ENCODE data around the gene SND1. TPM values are rescaled to one million over a fixed set of nuclear protein-coding genes. Genes with fewer than 3 reads are reported as not detected.

The SND1 gene
- total RNA-seq, 3 donors from 2014 or later, result 83.5 to 131 (median 120) TPM

DNA sequence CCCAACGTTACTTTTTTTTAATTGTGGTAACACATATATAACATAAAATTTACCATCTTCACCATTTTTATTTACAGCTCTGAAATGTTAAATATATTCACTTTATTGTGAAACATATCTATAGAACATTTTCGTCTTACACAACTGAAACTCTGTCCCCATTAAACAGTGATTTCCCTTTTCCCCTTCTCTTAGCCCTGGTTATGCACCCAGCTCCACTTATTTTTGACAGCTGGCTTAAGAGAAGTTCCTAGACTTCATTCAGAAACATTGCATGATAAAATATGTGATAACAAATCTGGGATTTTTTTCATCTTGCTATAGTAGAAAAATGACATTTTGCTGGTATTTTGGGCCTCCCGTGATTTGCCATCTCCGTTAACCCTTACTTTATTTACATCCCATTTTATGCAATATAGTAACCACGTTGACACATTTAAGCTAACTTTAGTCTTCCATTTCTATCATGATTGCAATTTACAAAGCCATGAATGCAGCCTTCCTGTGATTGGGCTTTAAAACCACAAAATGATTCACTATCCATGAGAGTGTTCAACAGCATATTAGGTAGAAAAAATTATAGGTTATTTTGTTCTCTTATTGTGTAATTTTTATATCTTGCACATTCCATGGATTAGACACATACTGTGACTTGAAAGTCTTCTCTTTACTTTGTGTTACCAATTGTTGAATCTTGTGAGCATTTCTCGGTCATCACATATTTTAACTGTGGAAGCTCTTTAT is 139.6 kb downstream of the SND1 start:
- intact Hi-C loops (cut with DNase I; ENCODE audit: low total_unique reads), result no loop called here
- DNase-seq (ENCODE audit: low spot score in 2 of 2), result no peak
- H3K27me3 ChIP-seq, result no peaks in the 10 kb centered on the region
- no peaks in the 10 kb centered on the region for H3K4me1 ChIP-seq
- H3K9me3 ChIP-seq, result no peaks in the 10 kb centered on the region
- no peak overlapping the region for H3K27ac ChIP-seq
- TF ChIP-seq, protein P1, sequence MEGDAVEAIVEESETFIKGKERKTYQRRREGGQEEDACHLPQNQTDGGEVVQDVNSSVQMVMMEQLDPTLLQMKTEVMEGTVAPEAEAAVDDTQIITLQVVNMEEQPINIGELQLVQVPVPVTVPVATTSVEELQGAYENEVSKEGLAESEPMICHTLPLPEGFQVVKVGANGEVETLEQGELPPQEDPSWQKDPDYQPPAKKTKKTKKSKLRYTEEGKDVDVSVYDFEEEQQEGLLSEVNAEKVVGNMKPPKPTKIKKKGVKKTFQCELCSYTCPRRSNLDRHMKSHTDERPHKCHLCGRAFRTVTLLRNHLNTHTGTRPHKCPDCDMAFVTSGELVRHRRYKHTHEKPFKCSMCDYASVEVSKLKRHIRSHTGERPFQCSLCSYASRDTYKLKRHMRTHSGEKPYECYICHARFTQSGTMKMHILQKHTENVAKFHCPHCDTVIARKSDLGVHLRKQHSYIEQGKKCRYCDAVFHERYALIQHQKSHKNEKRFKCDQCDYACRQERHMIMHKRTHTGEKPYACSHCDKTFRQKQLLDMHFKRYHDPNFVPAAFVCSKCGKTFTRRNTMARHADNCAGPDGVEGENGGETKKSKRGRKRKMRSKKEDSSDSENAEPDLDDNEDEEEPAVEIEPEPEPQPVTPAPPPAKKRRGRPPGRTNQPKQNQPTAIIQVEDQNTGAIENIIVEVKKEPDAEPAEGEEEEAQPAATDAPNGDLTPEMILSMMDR (IDR thresholded peaks at IDR 0.05), result no peak
- TF ChIP-seq POLR2AphosphoS5 (IDR thresholded peaks at IDR 0.05) (no peak), POLR2A (IDR thresholded peaks at IDR 0.05) (no peak)
- no peak overlapping the region for H3K4me3 ChIP-seq
- no peaks in the 10 kb centered on the region for H3K36me3 ChIP-seq

DNA sequence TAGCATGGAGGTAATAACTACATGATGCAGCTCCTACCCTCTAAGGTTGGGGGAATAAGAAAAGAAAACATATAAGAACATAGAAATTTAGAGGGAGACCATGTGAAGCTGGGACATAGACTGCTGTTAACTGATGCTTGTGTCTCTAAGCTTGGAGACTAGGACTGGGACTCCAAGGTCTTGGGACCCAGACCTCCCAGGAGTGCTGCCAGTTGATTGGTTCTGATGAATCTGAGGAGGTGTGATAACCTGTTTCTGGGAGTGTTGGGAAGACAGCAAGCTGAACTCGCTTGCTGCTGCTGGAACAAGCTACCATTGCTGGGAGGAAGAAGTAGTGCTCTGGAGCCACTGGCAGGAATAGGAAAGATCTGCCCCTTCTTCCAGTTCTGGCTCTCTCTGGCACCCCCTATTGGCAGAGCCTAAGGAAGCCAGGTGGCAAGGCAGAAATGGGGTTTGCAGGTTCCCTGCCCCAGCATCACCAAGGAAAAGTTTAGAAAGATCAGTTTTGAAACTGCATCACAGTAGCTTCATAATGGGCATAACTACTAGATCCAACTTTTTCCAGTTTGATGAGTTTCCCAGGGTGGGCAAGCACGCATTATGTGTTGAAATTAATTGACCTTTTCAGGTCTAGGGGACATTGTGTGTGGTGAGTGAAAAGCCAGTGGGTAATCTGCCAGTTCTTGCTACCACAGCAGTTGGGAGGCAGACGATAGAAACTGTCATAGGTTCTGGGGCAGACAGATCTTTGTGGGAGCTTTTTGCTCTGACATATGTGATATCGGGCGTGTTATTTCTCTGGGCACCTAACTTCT is 140.7 kb downstream of the SND1 start:
- no peaks in the 10 kb centered on the region for H3K27me3 ChIP-seq
- no peak overlapping the region for H3K4me3 ChIP-seq
- H3K4me1 ChIP-seq, result no peaks in the 10 kb centered on the region
- intact Hi-C loops (cut with DNase I; ENCODE audit: low total_unique reads), result no loop called here
- H3K9me3 ChIP-seq, result no peaks in the 10 kb centered on the region
- TF ChIP-seq, protein P1 (IDR thresholded peaks at IDR 0.05), result no peak
- TF ChIP-seq POLR2AphosphoS5 (IDR thresholded peaks at IDR 0.05) (no peak), POLR2A (IDR thresholded peaks at IDR 0.05) (no peak)
- DNase-seq (ENCODE audit: low spot score in 2 of 2), result no peak
- no peak overlapping the region for H3K27ac ChIP-seq
- H3K36me3 ChIP-seq, result no peaks in the 10 kb centered on the region

DNA sequence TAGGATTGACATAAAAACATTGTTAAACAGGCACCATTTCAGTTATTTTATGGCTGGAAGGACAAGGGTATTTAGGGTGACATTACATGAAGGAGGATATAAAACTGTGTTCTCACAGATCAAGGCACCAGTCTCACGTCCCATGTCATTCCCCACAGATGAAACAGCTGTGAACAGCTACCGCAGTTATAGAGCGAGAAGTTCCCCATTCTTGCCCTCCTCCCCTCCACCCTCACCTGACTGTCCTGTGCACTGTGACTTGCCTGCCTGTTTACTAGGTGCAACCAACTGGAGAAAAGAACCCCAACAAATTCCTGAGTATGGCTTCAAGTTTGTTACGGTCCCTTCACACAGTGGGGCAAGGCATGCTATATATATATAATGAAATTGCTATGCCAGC is 141.6 kb downstream of the SND1 start:
- Histone ChIP-seq H3K27ac (no peak overlapping the region), H3K27me3 (no peaks in the 10 kb centered on the region), H3K4me3 (no peak overlapping the region), H3K9me3 (no peaks in the 10 kb centered on the region), H3K36me3 (no peaks in the 10 kb centered on the region), H3K4me1 (peaks cover 0 to 6% of the 10 kb centered on the region in 2 donors)
- TF ChIP-seq POLR2AphosphoS5 (IDR thresholded peaks at IDR 0.05) (no peak), POLR2A (IDR thresholded peaks at IDR 0.05) (no peak)
- TF ChIP-seq, protein P1 (IDR thresholded peaks at IDR 0.05), result no peak
- DNase-seq (ENCODE audit: low spot score in 2 of 2), result no peak
- intact Hi-C loops (cut with DNase I; ENCODE audit: low total_unique reads), result no loop called here

DNA sequence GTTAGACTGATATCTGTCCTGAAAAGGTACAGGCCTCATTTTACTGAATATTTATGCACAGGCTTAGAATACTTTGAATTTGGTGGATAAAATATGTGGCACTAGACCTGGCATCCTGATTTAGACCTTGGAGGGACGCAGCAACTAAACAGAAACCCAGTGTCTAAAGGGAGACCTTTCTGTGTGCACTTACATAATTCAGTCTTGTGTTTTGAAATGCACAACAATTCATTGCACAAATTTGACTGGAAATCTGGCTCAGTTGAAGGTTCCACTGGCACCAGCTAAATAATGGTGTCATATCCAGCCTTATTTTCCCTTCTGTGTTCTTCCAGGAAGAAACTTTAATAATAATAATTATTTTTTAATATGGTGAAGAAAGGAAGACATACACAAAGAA is 142.1 kb downstream of the SND1 start:
- H3K27ac ChIP-seq, result no peak overlapping the region
- TF ChIP-seq POLR2AphosphoS5 (IDR thresholded peaks at IDR 0.05) (no peak), POLR2A (IDR thresholded peaks at IDR 0.05) (no peak)
- TF ChIP-seq, protein P1 (IDR thresholded peaks at IDR 0.05), result no peak
- H3K27me3 ChIP-seq, result no peaks in the 10 kb centered on the region
- intact Hi-C loops (cut with DNase I; ENCODE audit: low total_unique reads), result no loop called here
- peaks cover 0 to 6% of the 10 kb centered on the region in 2 donors for H3K4me1 ChIP-seq
- no peaks in the 10 kb centered on the region for H3K36me3 ChIP-seq
- H3K4me3 ChIP-seq, result no peak overlapping the region
- no peak for DNase-seq (ENCODE audit: low spot score in 2 of 2)
- H3K9me3 ChIP-seq, result no peaks in the 10 kb centered on the region

DNA sequence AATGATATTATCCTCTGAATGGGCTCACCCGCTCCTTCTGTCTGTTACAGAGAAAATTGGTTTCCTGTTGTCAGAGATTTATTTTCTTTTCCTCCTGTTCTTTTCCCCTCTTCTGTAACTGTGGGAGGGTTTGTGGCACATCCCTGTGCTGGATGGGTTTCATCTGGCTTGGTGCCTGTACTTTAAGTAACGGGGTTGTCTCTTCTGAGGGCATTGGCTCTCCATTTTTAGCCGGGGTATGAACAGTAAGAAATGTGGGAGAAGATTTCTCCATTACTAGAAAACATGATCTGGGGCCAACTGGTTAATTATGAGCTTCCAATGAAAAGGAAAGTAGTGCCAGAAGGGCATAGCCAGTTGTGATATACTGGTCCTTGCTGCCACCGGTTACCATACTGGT is 142.6 kb downstream of the SND1 start:
- Histone ChIP-seq H3K4me1 (peaks cover 0 to 6% of the 10 kb centered on the region in 2 donors), H3K36me3 (no peaks in the 10 kb centered on the region), H3K27ac (peak overlapping the region in 1 of 2 donors; percentile 1), H3K9me3 (no peaks in the 10 kb centered on the region), H3K4me3 (no peak overlapping the region), H3K27me3 (no peaks in the 10 kb centered on the region)
- intact Hi-C loops (cut with DNase I; ENCODE audit: low total_unique reads), result no loop called here
- TF ChIP-seq POLR2A (IDR thresholded peaks at IDR 0.05) (no peak), POLR2AphosphoS5 (IDR thresholded peaks at IDR 0.05) (no peak)
- TF ChIP-seq, protein P1 (IDR thresholded peaks at IDR 0.05), result no peak
- DNase-seq (ENCODE audit: low spot score in 2 of 2), result no peak

All from breast epithelium (tissue), 4 donors.